HCT116 (cell line): ENCODE measurements around the gene UBA5. TPM values are rescaled to one million over a fixed set of nuclear protein-coding genes. Genes with fewer than 3 reads are reported as not detected.

ENCODE experiments used
- ATAC-seq: fragments of 200-7000 bp; cut with Tn5 transposase; 2 replicates; pipeline ENCODE4 v1.9.1; 2020; ENCODE audit warnings: mild to moderate bottlenecking, moderate library complexity
- BruUV-seq: library from RNA; stranded (reverse); fragments of 400-500 nt; replicated peaks from 2 replicates; lab custom pipeline; 2021; lab: Mats Ljungman, UMichigan
- CTCF ChIA-PET: fragments of 300-600 bp; sonication (Branson Sonifier 250); formaldehyde crosslinking; loops from one replicate; lab custom pipeline; 2021; ENCODE audit warnings: antibody characterized with exemption; lab: Charles Lee
- POLR2A ChIA-PET: fragments of 300-600, 350-600 bp; sonication (Branson Sonifier 250); formaldehyde crosslinking; loops from one replicate; lab custom pipeline; 2021; ENCODE audit warnings: antibody characterized with exemption; lab: Charles Lee
- RAD21 ChIA-PET, 2 experiments: fragments of 300-600 bp; sonication (Branson Sonifier 250); formaldehyde crosslinking; loops; one replicate each; lab custom pipeline; 2023; ENCODE audit warnings: low total read pairs in 2 of 2; ENCODE audit not compliant: uncharacterized antibody in 2 of 2, unreplicated experiment in 2 of 2, low non-redundant PET in 1 of 2; lab: Charles Lee
- DNase-seq: peaks from one replicate; pipeline ENCODE4 v3.0.0-alpha.2; 2010; ENCODE audit warnings: low read depth, low spot score
- H2AFZ ChIP-seq: fragments of 200-600 bp; shearing (Covaris generic), sonication (generic); 2 replicates; pipeline ENCODE4 v1.6.1; 2017; ENCODE audit warnings: low read depth, mixed run types, mixed read lengths, antibody characterized with exemption, low read length; ENCODE audit not compliant: poor library complexity, severe bottlenecking
- H3K27ac ChIP-seq: 2 replicates; pipeline ENCODE4 v1.5.1; 2012; ENCODE audit warnings: low read depth, low read length
- H3K27me3 ChIP-seq: fragments of 200-600 bp; sonication (generic); 2 replicates; pipeline ENCODE4 v1.6.1; 2016; ENCODE audit warnings: mixed run types, low read length, mixed read lengths; ENCODE audit not compliant: insufficient read depth
- H3K36me3 ChIP-seq, 2 experiments: fragments of 200-500 bp in 1 of 2; fragments of 200-600 bp in 1 of 2; sonication (Bioruptor generic) in 1 of 2; sonication (generic) in 1 of 2; 2 replicates each; pipeline versions ENCODE4 v1.5.1 to v1.6.1; 2014 to 2016; ENCODE audit warnings: low read length in 2 of 2, inconsistent platforms in 1 of 2, mixed read lengths in 1 of 2, mixed run types in 1 of 2; ENCODE audit not compliant: insufficient read depth in 2 of 2, control insufficient read depth in 1 of 2
- H3K4me1 ChIP-seq, 2 experiments: fragments of 200-600 bp in 1 of 2; sonication (generic) in 1 of 2; 2 replicates each; pipeline versions ENCODE4 v1.5.1 to v1.6.1; 2012 to 2017; ENCODE audit warnings: low read length in 2 of 2, inconsistent platforms in 1 of 2, mild to moderate bottlenecking in 1 of 2, mixed read lengths in 1 of 2, mixed run types in 1 of 2, moderate library complexity in 1 of 2; ENCODE audit not compliant: insufficient read depth in 2 of 2, control insufficient read depth in 1 of 2
- H3K4me2 ChIP-seq: fragments of 200-600 bp; sonication (generic); 2 replicates; pipeline ENCODE4 v1.6.1; 2017; ENCODE audit warnings: mixed run types, low read length, mixed read lengths
- H3K4me3 ChIP-seq, 2 experiments: fragments of 200-600 bp in 1 of 2; sonication (generic) in 1 of 2; replicated peaks in 1 of 2; 2 replicates each; pipeline ENCODE4 v1.5.1; 2011 to 2016; ENCODE audit warnings: low read length in 2 of 2, control low read depth in 1 of 2, low read depth in 1 of 2, mild to moderate bottlenecking in 1 of 2, mixed read lengths in 1 of 2, mixed run types in 1 of 2
- H3K79me2 ChIP-seq: fragments of 200-600 bp; sonication (generic); 2 replicates; pipeline ENCODE4 v1.6.1; 2017; ENCODE audit warnings: mild to moderate bottlenecking, mixed run types, low read length, moderate library complexity, mixed read lengths; ENCODE audit not compliant: insufficient read depth
- H3K9ac ChIP-seq: fragments of 200-600 bp; sonication (generic); 2 replicates; pipeline ENCODE4 v1.6.1; 2016; ENCODE audit warnings: low read length, mixed read lengths
- H3K9me2 ChIP-seq: fragments of 200-600 bp; sonication (generic), shearing (Covaris generic); 2 replicates; pipeline ENCODE4 v1.6.1; 2017; ENCODE audit warnings: mixed run types, mild to moderate bottlenecking, moderate library complexity; ENCODE audit not compliant: insufficient read depth
- H3K9me3 ChIP-seq, 2 experiments: fragments of 200-500 bp in 1 of 2; fragments of 200-600 bp in 1 of 2; sonication (Bioruptor generic) in 1 of 2; sonication (generic) in 1 of 2; 2 replicates each; pipeline ENCODE4 v1.6.1; 2014 to 2017; ENCODE audit warnings: low read length in 2 of 2, mixed read lengths in 2 of 2, inconsistent platforms in 1 of 2, low read depth in 1 of 2, mild to moderate bottlenecking in 1 of 2, mixed run types in 1 of 2, moderate library complexity in 1 of 2; ENCODE audit not compliant: control insufficient read depth in 1 of 2, insufficient read depth in 1 of 2
- H4K20me1 ChIP-seq: fragments of 200-600 bp; sonication (generic), shearing (Covaris generic); 2 replicates; pipeline ENCODE4 v1.6.1; 2017; ENCODE audit warnings: mixed run types, mild to moderate bottlenecking, moderate library complexity; ENCODE audit not compliant: insufficient read depth
- CBX3 ChIP-seq: IDR thresholded peaks from 2 replicates; pipeline ENCODE4 v1.6.1; 2012; ENCODE audit warnings: low read depth
- CTCF ChIP-seq, 3 experiments: fragments of 200-600 bp in 1 of 3; sonication (generic) in 1 of 3; IDR thresholded peaks in 2 of 3; conservative IDR thresholded peaks in 1 of 3; 2 replicates each; pipeline ENCODE4 v1.5.1; 2012 to 2017; ENCODE audit warnings: low read depth in 2 of 3, low read length in 2 of 3, antibody characterized with exemption in 1 of 3, borderline replicate concordance in 1 of 3, control low read depth in 1 of 3, mild to moderate bottlenecking in 1 of 3, mixed read lengths in 1 of 3, mixed run types in 1 of 3, moderate library complexity in 1 of 3; ENCODE audit not compliant: insufficient read depth in 1 of 3
- EGR1 ChIP-seq: IDR thresholded peaks from 2 replicates; pipeline ENCODE4 v1.6.1; 2012; ENCODE audit warnings: low read depth
- ELF1 ChIP-seq: IDR thresholded peaks from 2 replicates; pipeline ENCODE4 v1.6.1; 2012; ENCODE audit warnings: low read depth, borderline replicate concordance
- EZH2 ChIP-seq: fragments of 200-600 bp; sonication (generic); IDR thresholded peaks from 2 replicates; pipeline ENCODE4 v1.6.1; 2017; ENCODE audit warnings: antibody characterized with exemption, mixed run types
- FOSL1 ChIP-seq: IDR thresholded peaks from 2 replicates; pipeline ENCODE4 v1.6.1; 2012; ENCODE audit warnings: low read depth
- JUND ChIP-seq: IDR thresholded peaks from 2 replicates; pipeline ENCODE4 v1.6.1; 2012
- MAX ChIP-seq: IDR thresholded peaks from 2 replicates; pipeline ENCODE4 v1.6.1; 2012
- POLR2A ChIP-seq: IDR thresholded peaks from 2 replicates; pipeline ENCODE4 v1.7.0; 2011; ENCODE audit warnings: borderline replicate concordance; ENCODE audit not compliant: insufficient read depth, insufficient read length; ENCODE audit errors: extremely low read depth
- POLR2AphosphoS5 ChIP-seq: IDR thresholded peaks from 2 replicates; pipeline ENCODE4 v1.6.1; 2011; ENCODE audit warnings: mild to moderate bottlenecking, low read depth, low read length, moderate library complexity
- RAD21 ChIP-seq: IDR thresholded peaks from 2 replicates; pipeline ENCODE4 v1.6.1; 2012; ENCODE audit warnings: low read depth, mild to moderate bottlenecking
- SIN3A ChIP-seq: IDR thresholded peaks from 2 replicates; pipeline ENCODE4 v1.6.1; 2012; ENCODE audit warnings: low read depth
- SP1 ChIP-seq: IDR thresholded peaks from 2 replicates; pipeline ENCODE4 v1.6.1; 2012; ENCODE audit warnings: low read depth
- SRF ChIP-seq: IDR thresholded peaks from 2 replicates; pipeline ENCODE4 v1.6.1; 2012; ENCODE audit warnings: low read depth
- TCF7L2 ChIP-seq: IDR thresholded peaks from 2 replicates; pipeline ENCODE4 v1.7.0; 2011; ENCODE audit warnings: borderline replicate concordance, inconsistent platforms; ENCODE audit not compliant: insufficient read depth, insufficient read length; ENCODE audit errors: extremely low read depth
- YY1 ChIP-seq: IDR thresholded peaks from 2 replicates; pipeline ENCODE4 v1.6.1; 2011; ENCODE audit warnings: low read length, low read depth, moderate library complexity, mild to moderate bottlenecking; ENCODE audit not compliant: insufficient replicate concordance; ENCODE audit errors: extremely low read depth
- ZBTB33 ChIP-seq: IDR thresholded peaks from 2 replicates; pipeline ENCODE4 v1.6.1; 2011; ENCODE audit warnings: mild to moderate bottlenecking, low read length, moderate library complexity; ENCODE audit not compliant: insufficient replicate concordance; ENCODE audit errors: extremely low read depth
- ZNF274 ChIP-seq: fragments of 200-500 bp; sonication (Bioruptor generic); IDR thresholded peaks from 2 replicates; pipeline ENCODE4 v1.6.1; 2014; ENCODE audit warnings: mild to moderate bottlenecking, low read depth, low read length, inconsistent platforms
- intact Hi-C: fragments of 100-400 bp; cut with micrococcal nuclease; formaldehyde crosslinking; loops from 2 replicates; pipeline ENCODE4 v1.10.0; 2022
- total RNA-seq: library from RNA; stranded (reverse); gene quantifications from one replicate; pipeline ENCODE4 v1.2.1, GENCODE V29; 2021; ENCODE audit not compliant: unreplicated experiment
- TF ChIP-seq, protein P1 (sequence below): IDR thresholded peaks from 2 replicates; pipeline ENCODE4 v1.6.1; 2012
- TF ChIP-seq, protein P2 (sequence below): IDR thresholded peaks from 2 replicates; pipeline ENCODE4 v1.6.1; 2012; ENCODE audit warnings: low read depth

The UBA5 gene
- total RNA-seq, 1 experiment from 2014 or later, result 43.7 TPM

- ChIA-PET CTCF (interaction anchor here (1.8 kb wide), 1 partner anchor 102 kb away, joined by 6 read pairs; no protein-coding TSS in a partner anchor), RAD21 (no interaction called here)
- H4K20me1 ChIP-seq, result no peaks in the 10 kb centered on the region
- no peak overlapping the region for H3K4me3 ChIP-seq
- H3K9me3 ChIP-seq, result no peaks in the 10 kb centered on the region
- no peak overlapping the region for H2AFZ ChIP-seq
- ATAC-seq, result no peak
- no peaks in the 10 kb centered on the region for H3K79me2 ChIP-seq
- TF ChIP-seq SIN3A (no peak), CBX3 (no peak), EZH2 (no peak), ZBTB33 (no peak), SRF (no peak), CTCF (IDR thresholded peaks at IDR 0.05 in 2 of 3, conservative IDR thresholded peaks at IDR 0.05 in 1 of 3; ENCODE audit: borderline replicate concordance in 1 of 3, insufficient read depth in 1 of 3, low read depth in 2 of 3, low read length in 2 of 3) (no peak), YY1 (no peak), ZNF274 (no peak), FOSL1 (no peak), POLR2A (no peak), JUND (no peak), ELF1 (no peak), EGR1 (no peak), SP1 (no peak), TCF7L2 (no peak), MAX (no peak), RAD21 (no peak), POLR2AphosphoS5 (no peak)
- TF ChIP-seq, protein P1, sequence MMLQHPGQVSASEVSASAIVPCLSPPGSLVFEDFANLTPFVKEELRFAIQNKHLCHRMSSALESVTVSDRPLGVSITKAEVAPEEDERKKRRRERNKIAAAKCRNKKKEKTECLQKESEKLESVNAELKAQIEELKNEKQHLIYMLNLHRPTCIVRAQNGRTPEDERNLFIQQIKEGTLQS, result no peak
- TF ChIP-seq, protein P2, sequence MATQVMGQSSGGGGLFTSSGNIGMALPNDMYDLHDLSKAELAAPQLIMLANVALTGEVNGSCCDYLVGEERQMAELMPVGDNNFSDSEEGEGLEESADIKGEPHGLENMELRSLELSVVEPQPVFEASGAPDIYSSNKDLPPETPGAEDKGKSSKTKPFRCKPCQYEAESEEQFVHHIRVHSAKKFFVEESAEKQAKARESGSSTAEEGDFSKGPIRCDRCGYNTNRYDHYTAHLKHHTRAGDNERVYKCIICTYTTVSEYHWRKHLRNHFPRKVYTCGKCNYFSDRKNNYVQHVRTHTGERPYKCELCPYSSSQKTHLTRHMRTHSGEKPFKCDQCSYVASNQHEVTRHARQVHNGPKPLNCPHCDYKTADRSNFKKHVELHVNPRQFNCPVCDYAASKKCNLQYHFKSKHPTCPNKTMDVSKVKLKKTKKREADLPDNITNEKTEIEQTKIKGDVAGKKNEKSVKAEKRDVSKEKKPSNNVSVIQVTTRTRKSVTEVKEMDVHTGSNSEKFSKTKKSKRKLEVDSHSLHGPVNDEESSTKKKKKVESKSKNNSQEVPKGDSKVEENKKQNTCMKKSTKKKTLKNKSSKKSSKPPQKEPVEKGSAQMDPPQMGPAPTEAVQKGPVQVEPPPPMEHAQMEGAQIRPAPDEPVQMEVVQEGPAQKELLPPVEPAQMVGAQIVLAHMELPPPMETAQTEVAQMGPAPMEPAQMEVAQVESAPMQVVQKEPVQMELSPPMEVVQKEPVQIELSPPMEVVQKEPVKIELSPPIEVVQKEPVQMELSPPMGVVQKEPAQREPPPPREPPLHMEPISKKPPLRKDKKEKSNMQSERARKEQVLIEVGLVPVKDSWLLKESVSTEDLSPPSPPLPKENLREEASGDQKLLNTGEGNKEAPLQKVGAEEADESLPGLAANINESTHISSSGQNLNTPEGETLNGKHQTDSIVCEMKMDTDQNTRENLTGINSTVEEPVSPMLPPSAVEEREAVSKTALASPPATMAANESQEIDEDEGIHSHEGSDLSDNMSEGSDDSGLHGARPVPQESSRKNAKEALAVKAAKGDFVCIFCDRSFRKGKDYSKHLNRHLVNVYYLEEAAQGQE, result no peak
- TF ChIP-seq, all 23 proteins: peak for 0
- H3K9ac ChIP-seq, result no peak overlapping the region
- no peak overlapping the region for H3K4me2 ChIP-seq
- H3K36me3 ChIP-seq, result peaks cover 2 to 6% of the 10 kb centered on the region in 2 experiments; a peak in 1 of 4 replicates
- no peak for DNase-seq
- no peaks in the 10 kb centered on the region for H3K9me2 ChIP-seq
- intact Hi-C loops, result loop anchor here (5.0 kb wide), 1 partner anchor 286 kb away; no protein-coding TSS in a partner anchor
- H3K27me3 ChIP-seq, result no peaks in the 10 kb centered on the region
- no peaks in the 10 kb centered on the region for H3K4me1 ChIP-seq
- no peak overlapping the region for H3K27ac ChIP-seq
- no TSS peak for BruUV-seq
- POLR2A ChIA-PET, result no interaction called here
Observed at GRCh38 chr3:132638706-132639105, 21.4 kb upstream of the UBA5 start.
